GM21390 (cell line): ENCODE data around the gene TACR2.

ENCODE experiments used
- ATAC-seq: cut with Tn5 transposase; IDR thresholded peaks from one replicate; pipeline ENCODE4 v1.9.1; 2021; ENCODE audit not compliant: unreplicated experiment

TACR2 gene

DNA sequence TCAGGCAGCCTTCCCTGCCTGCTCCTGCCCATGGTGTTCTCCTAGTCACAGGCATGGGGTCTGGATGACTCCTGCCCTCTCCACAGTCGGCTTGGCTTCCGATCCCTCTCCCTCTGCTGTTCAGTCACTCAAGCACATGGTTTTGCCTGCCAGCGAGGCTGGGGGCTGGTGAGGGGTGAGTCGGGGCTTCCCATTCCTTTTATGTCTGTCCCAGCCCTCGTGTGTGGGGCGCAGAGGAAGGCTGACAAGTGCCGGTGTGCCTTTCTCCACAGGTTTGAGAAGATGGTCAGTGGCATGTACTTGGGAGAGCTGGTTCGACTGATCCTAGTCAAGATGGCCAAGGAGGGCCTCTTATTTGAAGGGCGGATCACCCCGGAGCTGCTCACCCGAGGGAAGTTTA is 40.1 kb downstream of the TACR2 start:
- ATAC-seq = no peak

DNA sequence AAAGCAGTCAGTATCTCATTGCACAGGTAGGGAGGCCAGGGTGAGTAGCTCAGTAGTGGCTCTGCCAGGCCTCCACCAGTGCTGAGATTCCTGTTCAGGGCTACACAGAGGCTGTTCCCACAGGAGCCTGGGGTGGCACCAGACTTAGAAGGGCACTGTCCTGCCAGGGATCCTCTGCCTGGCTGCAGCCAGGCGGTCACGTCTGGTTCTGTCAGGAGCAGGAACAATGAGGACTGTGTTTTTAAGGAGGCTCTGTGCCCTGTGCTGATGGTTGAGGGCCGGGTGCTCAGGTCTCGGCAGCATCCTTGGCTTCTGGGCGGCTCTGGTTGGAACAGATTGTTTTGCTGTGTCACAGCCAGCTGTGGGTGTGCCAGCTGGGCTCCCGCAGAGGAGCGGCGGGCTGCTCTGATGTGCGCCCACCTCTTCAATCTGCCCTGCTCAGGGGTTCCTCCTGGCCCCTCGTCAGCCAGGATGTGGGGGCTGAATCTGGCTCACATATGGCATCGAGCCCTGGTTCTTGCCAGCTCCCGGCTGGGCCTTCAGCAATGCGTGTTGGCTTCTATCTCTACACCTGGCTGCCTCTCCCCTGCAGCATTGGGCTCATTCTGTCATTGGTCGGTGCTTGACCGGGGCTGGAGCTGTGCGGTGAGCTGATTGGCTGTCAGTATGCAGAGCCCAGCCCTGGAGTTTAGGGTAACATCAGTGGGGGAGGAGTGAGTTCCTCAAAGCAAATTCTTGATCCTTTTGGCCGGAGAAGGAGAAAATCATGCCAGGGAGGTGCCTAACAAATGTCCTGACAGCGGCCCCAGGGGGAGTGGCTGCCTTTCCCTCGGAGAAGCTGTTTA is 41.2 kb downstream of the TACR2 start:
- no peak for ATAC-seq

DNA sequence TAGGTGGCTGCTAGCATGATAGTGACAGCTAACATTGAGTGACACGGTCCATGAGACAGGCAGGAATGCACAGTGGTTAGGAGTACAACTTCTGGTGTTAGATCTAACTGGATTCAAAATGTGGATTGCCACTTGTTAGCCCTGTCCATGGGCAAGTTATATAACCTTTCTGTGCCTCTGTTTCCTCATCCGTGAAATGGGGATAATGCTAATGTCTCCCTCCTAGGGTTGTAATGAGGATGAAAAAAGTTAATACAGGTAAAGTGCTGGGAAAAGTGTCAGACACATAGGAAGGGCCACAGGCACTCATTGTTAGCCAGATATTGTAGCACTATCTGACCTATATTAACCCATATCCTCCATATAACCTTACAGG is 41.8 kb downstream of the TACR2 start:
- no peak for ATAC-seq

- ATAC-seq = no peak
Observed at GRCh38 chr10:69374242-69374641, 42.5 kb downstream of the TACR2 start.

DNA sequence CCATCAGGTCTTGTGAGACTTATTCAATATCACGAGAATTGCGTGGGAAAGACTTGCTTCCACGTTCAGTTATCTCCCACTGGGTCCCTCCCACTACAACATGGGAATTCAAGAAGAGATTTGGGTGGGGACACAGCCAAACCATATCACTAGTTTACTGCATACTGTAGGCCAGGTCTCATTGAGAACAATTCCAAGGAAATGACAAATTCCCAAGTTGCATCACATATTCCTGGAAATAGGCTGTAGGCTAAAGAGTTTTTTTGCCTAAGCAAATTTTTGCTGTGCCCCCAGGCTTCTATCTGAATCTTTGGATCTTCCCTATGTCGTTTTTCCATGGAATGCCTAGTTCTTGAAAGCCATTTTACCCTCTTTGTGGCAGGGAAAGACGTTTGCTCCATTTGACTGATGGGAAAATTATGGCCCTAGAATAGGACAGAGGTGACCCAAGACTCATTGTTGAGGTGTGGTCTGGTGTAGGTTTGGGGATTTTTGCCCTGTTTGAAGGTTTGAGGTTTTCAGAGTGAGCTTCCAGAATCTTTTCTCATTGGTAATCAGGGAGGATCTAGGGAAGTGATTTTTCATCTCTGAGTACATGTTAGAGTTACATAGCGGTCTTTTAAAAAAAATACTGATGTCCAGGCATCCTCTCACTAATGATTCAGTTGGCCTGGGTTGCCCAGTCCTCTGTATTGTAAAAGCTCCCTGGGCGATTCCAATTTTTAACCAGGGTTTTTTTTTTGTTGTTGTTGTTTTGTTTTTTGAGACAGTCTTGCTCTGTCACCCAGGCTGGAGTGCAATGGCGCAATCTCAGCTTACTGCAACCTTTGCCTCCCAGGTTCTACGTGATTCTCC is 44.4 kb downstream of the TACR2 start:
- no peak for ATAC-seq

GRCh38 chr10:69367469-69367868 is 49.2 kb downstream of the TACR2 start:
- no peak for ATAC-seq

DNA sequence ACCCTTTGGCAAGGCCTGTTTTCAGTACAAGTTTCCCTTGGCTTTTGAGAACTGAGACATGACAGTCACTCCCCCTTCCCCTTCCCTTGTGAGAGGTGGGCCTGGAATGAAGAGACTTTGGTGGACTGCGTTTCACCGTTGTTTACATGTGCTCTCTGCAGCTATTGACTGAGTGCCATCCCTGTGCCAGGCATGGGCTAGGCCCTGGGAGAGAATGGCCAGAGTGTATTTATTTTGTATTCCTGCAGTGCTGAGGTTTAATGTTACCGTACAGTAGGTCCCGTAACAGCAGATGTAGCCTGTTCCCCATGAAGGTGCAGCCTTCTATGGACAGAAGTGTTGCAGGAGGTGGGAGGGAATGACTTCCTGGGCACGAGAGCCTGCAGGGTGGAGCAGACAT is 50.0 kb downstream of the TACR2 start:
- no peak for ATAC-seq

- ATAC-seq = no peak
Observed at GRCh38 chr10:69364232-69364940, 52.3 kb downstream of the TACR2 start.

DNA sequence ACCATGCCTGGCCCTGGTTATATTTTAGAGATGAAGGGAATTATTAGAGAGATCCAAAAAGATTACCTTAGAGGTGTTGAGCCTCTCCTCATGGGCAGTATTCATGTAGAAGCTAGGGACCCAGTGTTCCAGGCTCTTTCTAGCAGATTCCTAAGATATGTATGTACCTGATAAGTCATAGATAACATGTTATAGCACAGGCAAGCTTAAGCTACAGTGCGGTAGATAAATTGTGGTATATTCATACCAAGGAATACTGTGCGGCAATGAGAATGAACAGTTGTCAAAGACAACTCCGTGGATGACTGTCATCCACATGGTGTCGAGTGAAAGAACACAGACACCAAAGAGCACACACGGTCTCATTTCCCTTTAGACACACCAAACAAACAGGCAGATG is 53.1 kb downstream of the TACR2 start:
- ATAC-seq = no peak

GRCh38 chr10:69362471-69362954 is 54.2 kb downstream of the TACR2 start:
- no peak for ATAC-seq

- no peak for ATAC-seq
Observed at GRCh38 chr10:69361303-69361614, 55.5 kb downstream of the TACR2 start.

DNA sequence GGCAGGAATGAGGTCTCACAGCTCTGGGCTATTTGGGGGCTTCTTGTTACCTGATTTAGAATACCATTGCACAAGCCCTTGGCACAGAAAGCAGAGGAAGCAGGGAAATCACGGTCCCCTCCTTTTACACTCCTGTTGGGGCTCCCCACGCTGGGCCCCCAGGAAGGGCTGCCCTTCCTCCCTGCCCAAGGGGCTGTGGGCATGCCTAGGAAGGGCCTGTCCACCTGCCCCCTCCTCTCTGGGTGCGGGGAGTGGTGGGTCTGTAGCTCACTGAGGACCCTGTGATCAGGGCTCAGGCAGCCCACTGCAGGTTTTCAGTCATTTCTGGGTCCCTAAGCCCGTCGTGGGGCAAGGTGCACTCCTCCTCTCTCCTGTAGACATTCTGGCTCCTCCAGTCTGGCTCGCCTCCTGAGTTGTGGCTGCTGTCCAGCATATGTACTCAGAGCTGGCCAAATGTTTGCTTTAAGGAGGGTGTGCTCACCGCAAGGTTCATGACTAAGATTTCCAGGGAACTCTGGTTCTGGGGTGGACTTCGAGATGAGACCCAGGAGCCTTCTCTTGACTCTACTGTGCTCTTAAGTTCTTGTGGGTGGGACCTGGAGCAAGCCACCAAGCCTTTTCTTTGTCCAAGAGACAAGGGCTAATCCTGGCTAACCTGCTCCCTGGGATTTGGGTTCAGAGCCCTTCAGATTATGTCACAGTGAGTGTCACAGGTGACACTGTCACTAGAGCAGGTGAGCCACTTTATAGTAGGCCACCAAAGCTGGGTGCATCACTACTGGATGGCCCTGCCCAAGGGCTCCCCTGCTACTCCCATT is 56.0 kb downstream of the TACR2 start:
- ATAC-seq = no peak

- no peak for ATAC-seq
Observed at GRCh38 chr10:69359594-69359993, 57.1 kb downstream of the TACR2 start.

DNA sequence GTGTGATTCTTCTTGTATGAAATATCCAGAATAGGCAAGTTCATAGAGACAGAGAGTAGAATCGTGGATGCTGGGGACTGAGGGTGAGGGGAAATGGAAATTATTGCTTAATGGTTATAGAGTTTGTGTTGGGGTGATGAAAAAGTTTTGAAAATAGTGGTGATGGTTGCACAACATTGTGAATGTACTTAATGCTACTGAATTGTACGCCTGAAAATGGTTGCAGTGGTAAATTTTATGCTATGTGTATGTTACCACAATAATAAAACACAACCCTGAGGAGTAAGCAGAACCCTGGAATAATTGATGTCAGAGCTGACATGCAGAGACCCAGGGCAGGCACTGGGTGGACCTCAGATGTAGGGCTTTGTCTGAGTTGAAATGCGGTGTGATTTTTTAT is 57.6 kb downstream of the TACR2 start:
- ATAC-seq = no peak

GRCh38 chr10:69358148-69358795 is 58.4 kb downstream of the TACR2 start:
- ATAC-seq = no peak

DNA sequence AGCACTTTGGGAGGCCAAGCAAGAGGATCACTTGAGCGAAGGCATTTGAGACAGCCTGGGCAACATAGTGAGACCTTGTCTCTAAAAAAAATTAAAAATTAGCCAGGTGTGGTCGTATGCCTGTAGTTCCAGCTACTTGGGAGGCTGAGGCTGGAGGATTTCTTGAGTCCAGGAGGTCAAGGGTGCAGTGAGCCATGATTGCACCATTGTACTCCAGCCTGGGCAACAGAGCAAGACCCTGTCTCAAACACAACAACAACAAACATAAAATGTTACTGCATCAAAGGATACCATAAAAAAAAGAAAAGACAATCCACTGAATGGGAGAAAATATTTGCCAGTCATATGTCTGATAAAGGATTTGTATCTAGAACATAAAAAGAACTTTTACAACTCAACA is 60.5 kb downstream of the TACR2 start:
- no peak for ATAC-seq

- ATAC-seq = no peak
Observed at GRCh38 chr10:69353977-69354635, 62.6 kb downstream of the TACR2 start.
